Common myeloid progenitor, CD34-positive (primary cell): ENCODE data around the gene SEPTIN3.

ENCODE experiments used
- CTCF ChIA-PET: fragments of 350-600 bp; sonication (Branson Sonifier 250); formaldehyde crosslinking; loops from one replicate; lab custom pipeline; 2021; ENCODE audit warnings: antibody characterized with exemption; lab: Charles Lee
- POLR2A ChIA-PET: fragments of 350-600 bp; sonication (Branson Sonifier 250); formaldehyde crosslinking; loops from one replicate; lab custom pipeline; 2021; ENCODE audit warnings: antibody characterized with exemption; lab: Charles Lee
- DNase-seq, 3 donors: peaks; one replicate each; pipeline versions ENCODE4 v3.0.0 to v3.0.0-alpha.2; 2013
- H3K27ac ChIP-seq, 2 experiments: 1 replicate in 1 of 2; 2 replicates in 1 of 2; pipeline ENCODE4 v1.7.0; 2013; ENCODE audit warnings: inconsistent platforms in 2 of 2, low read length in 2 of 2, mild to moderate bottlenecking in 2 of 2, low read depth in 1 of 2, moderate library complexity in 1 of 2; ENCODE audit not compliant: severe bottlenecking in 2 of 2, insufficient read depth in 1 of 2, poor library complexity in 1 of 2
- H3K27me3 ChIP-seq, 5 experiments: replicated peaks in 2 of 5; 1 replicate in 3 of 5; 2 replicates in 2 of 5; pipeline versions ENCODE4 v1.6.1 to v1.7.0; 2013; ENCODE audit warnings: low read length in 4 of 5, mild to moderate bottlenecking in 2 of 5, moderate library complexity in 2 of 5, inconsistent platforms in 1 of 5; ENCODE audit not compliant: insufficient read depth in 5 of 5, control insufficient read depth in 4 of 5
- H3K36me3 ChIP-seq, 4 experiments: 1 replicate in 2 of 4; 2 replicates in 2 of 4; pipeline versions ENCODE4 v1.6.1 to v1.7.0; 2013; ENCODE audit warnings: low read length in 3 of 4, control low read depth in 1 of 4, mild to moderate bottlenecking in 1 of 4; ENCODE audit not compliant: control insufficient read depth in 4 of 4, insufficient read depth in 4 of 4
- H3K4me1 ChIP-seq, 4 experiments: 1 replicate in 3 of 4; 2 replicates in 1 of 4; pipeline versions ENCODE4 v1.6.1 to v1.7.1; 2013; ENCODE audit warnings: low read length in 3 of 4, mild to moderate bottlenecking in 3 of 4, control low read depth in 1 of 4, inconsistent platforms in 1 of 4, moderate library complexity in 1 of 4; ENCODE audit not compliant: control insufficient read depth in 4 of 4, insufficient read depth in 4 of 4; ENCODE audit errors: control extremely low read depth in 1 of 4
- H3K4me3 ChIP-seq, 7 experiments: 1 replicate in 4 of 7; 2 replicates in 3 of 7; pipeline versions ENCODE4 v1.5.1 to v1.7.0; 2013; ENCODE audit warnings: mild to moderate bottlenecking in 7 of 7, low read length in 6 of 7, moderate library complexity in 6 of 7, inconsistent platforms in 2 of 7, low read depth in 2 of 7, control low read depth in 1 of 7; ENCODE audit not compliant: insufficient read depth in 4 of 7, control insufficient read depth in 1 of 7; ENCODE audit errors: extremely low read depth in 1 of 7
- H3K9me3 ChIP-seq, 5 experiments: 1 replicate in 4 of 5; 2 replicates in 1 of 5; pipeline versions ENCODE4 v1.6.1 to v1.7.1; 2013; ENCODE audit warnings: low read length in 4 of 5, mild to moderate bottlenecking in 2 of 5, inconsistent platforms in 1 of 5, low read depth in 1 of 5, moderate library complexity in 1 of 5; ENCODE audit not compliant: control insufficient read depth in 4 of 5, insufficient read depth in 2 of 5; ENCODE audit errors: control extremely low read depth in 1 of 5
- WGBS: methylation state at CpG from one replicate; pipeline ENCODE4 v1.1.5; 2013; ENCODE audit not compliant: insufficient coverage; 5-methylcytosine and 5-hydroxymethylcytosine counted together

SEPTIN3 gene

GRCh38 chr22:41976070-41976901 is 7.0 kb downstream of the SEPTIN3 start:
- peaks cover 0 to 52% (median 27%) of the 10 kb centered on the region in 5 experiments for H3K27me3 ChIP-seq

GRCh38 chr22:41976961-41977566 is 7.8 kb downstream of the SEPTIN3 start:
- peaks cover 0 to 14% (median 9%) of the 10 kb centered on the region in 4 experiments for H3K4me1 ChIP-seq
- H3K27ac ChIP-seq: no peak overlapping the region
- CTCF ChIA-PET: interaction anchor here (0.7 to 0.8 kb wide), 2 partner anchors 10 to 11 kb away, joined by 3 read pairs; no protein-coding TSS in a partner anchor

More at GRCh38 chr22:41976070-41976901, 7.0 kb downstream of the SEPTIN3 start:
- Histone ChIP-seq H3K27ac (no peak overlapping the region), H3K4me1 (peaks cover 0 to 14% (median 9%) of the 10 kb centered on the region in 4 experiments), H3K36me3 (no peaks in the 10 kb centered on the region), H3K9me3 (no peaks in the 10 kb centered on the region), H3K4me3 (peak overlapping the region; percentile 4 to 69 (median 52))
- 3% methylated on average over 51 of the region's 72 CpGs for WGBS
- DNase-seq: peak in 2 of 3 donors; percentile 51 to 67
- ChIA-PET POLR2A (no interaction called here), CTCF (interaction anchor here (1.0 to 2.0 kb wide), 3 partner anchors 9 to 140 kb away, joined by 3 to 4 read pairs (median 3); no protein-coding TSS in a partner anchor)

DNA sequence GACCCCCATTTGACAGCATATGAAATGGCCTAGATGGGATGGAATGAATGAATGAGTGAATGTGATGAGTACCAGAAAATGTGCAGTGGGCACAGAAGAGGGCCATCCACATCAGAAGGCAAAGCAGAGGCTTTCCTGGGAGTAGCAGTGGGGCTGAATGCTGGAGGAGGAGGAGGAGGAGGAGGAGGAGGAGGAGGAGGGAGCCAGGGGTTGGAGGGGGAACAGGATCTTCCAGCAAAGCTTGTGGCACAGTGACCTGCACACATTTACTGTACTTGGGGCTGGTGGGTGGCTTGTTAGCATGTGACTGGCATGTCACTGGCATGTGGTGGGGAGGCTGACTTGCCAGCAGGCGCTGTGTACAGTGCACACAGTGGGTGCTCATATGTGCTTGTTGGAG is 9.5 kb downstream of the SEPTIN3 start:
- no peak for DNase-seq
- H3K27ac ChIP-seq: no peak overlapping the region
- WGBS: 100% methylated on average over 1 of the region's 1 CpG
- H3K36me3 ChIP-seq: no peaks in the 10 kb centered on the region
- POLR2A ChIA-PET: no interaction called here
- H3K9me3 ChIP-seq: no peaks in the 10 kb centered on the region
- CTCF ChIA-PET: no interaction called here
- peaks cover 0 to 14% (median 9%) of the 10 kb centered on the region in 4 experiments for H3K4me1 ChIP-seq
- peaks cover 0 to 47% (median 31%) of the 10 kb centered on the region in 5 experiments for H3K27me3 ChIP-seq
- no peak overlapping the region for H3K4me3 ChIP-seq

More at GRCh38 chr22:41976961-41977566, 7.8 kb downstream of the SEPTIN3 start:
- peaks cover 0 to 52% (median 27%) of the 10 kb centered on the region in 5 experiments for H3K27me3 ChIP-seq
- DNase-seq: peak in 2 of 3 donors; percentile 27 to 40
- WGBS: 3% methylated on average over 32 of the region's 46 CpGs
- H3K4me3 ChIP-seq: peak overlapping the region in 6 of 7 experiments; percentile 9 to 70 (median 50)
- H3K36me3 ChIP-seq: no peaks in the 10 kb centered on the region
- POLR2A ChIA-PET: no interaction called here
- no peaks in the 10 kb centered on the region for H3K9me3 ChIP-seq

DNA sequence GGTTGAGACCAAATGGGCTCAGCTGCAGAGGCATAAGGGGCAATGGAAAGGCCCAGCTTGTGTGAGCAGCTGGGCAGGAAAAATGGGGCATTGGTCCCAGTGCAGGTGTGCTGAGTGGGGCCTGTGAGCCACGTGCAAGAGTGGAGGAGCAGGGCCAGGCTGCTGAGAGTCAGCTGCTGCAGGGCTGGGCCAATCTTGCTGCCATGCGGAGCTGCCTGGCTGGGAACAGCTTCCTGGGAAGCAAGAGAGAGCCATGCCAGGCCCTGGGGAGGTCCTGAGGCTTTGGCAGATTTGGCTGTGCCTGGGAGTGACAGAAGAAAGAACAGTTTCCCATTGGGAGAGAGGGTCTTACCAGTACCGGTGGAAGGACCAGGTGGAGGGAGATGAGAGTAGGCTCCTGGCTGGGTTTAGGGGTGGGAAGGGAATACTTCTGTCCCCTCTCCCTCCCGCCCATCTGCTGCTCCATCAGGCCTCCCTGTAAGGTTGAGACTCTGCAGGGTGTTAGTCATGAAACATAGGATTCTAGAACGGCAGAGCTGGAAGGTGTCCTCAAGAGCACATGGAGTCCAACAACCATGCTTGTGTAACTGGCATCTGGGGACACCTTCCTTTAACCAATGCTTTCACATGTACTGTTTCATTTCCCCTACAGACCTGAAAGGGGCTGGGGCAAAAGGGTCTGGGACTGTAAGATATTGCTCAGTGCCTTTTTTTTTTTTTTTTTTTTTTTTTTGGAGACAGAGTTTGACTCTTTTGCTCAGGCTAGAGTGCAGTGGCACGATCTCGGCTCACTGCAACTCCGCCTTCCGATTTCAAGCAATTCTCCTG is 10.4 kb downstream of the SEPTIN3 start:
- no peaks in the 10 kb centered on the region for H3K36me3 ChIP-seq
- H3K9me3 ChIP-seq: no peaks in the 10 kb centered on the region
- peaks cover 0 to 14% (median 9%) of the 10 kb centered on the region in 4 experiments for H3K4me1 ChIP-seq
- H3K27ac ChIP-seq: no peak overlapping the region
- ChIA-PET CTCF (no interaction called here), POLR2A (no interaction called here)
- no peak overlapping the region for H3K4me3 ChIP-seq
- no peak for DNase-seq
- WGBS: 98% methylated on average over 5 of the region's 9 CpGs
- peaks cover 0 to 44% (median 31%) of the 10 kb centered on the region in 5 experiments for H3K27me3 ChIP-seq

DNA sequence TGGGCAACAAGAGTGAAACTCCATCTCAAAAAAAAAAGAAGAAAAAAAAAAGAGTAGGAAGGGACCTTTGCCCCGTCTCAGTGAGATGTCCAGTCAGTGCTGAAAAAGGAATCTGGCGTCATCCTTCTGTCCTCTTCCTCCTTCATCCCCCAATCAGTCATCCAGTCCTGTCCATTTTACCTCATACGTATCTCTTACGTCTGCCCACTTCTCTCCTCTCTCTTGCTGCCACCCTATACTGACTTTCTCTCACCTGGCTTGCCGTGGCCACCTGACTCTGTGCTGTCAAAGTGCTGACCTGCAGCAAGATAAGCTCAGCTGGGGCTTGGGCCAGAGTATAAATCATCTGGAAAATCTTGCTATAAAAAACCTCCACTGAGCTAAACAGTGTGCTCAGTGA is 13.6 kb downstream of the SEPTIN3 start:
- Histone ChIP-seq H3K4me1 (no peaks in the 10 kb centered on the region), H3K9me3 (no peaks in the 10 kb centered on the region), H3K4me3 (no peak overlapping the region), H3K27ac (no peak overlapping the region), H3K27me3 (peaks cover 0 to 16% (median 7%) of the 10 kb centered on the region in 5 experiments), H3K36me3 (no peaks in the 10 kb centered on the region)
- CTCF ChIA-PET: interaction anchor here (0.6 to 1.0 kb wide), 2 partner anchors 15 to 26 kb away, joined by 3 to 4 read pairs; no protein-coding TSS in a partner anchor
- POLR2A ChIA-PET: no interaction called here
- no peak for DNase-seq
- WGBS: 93% methylated on average over 3 of the region's 5 CpGs

- no peaks in the 10 kb centered on the region for H3K36me3 ChIP-seq
- no peak overlapping the region for H3K27ac ChIP-seq
- no peaks in the 10 kb centered on the region for H3K9me3 ChIP-seq
- no peak for DNase-seq
- no peaks in the 10 kb centered on the region for H3K4me1 ChIP-seq
- CTCF ChIA-PET: interaction anchor here (0.6 to 1.0 kb wide), 2 partner anchors 15 to 27 kb away, joined by 3 to 4 read pairs; no protein-coding TSS in a partner anchor
- 98% methylated on average over 5 of the region's 6 CpGs for WGBS
- H3K27me3 ChIP-seq: peaks cover 0 to 8% (median 6%) of the 10 kb centered on the region in 5 experiments
- POLR2A ChIA-PET: no interaction called here
- no peak overlapping the region for H3K4me3 ChIP-seq
Observed at GRCh38 chr22:41983513-41984405, 14.5 kb downstream of the SEPTIN3 start.
